Activated CD8-positive, alpha-beta T cell treated with anti-CD3 and anti-CD28 coated beads, Interleukin-2, amount 10 ng/mL, durations not matched to agents 7 days and 5 days (primary cell): ENCODE measurements around the gene FTO. TPM values are rescaled to one million over a fixed set of nuclear protein-coding genes. Genes with fewer than 3 reads are reported as not detected.
"Not testable (repeated sequence)": the region's sequence is repeated elsewhere in the genome, so short reads cannot be mapped to it uniquely, and the experiment has no call there.

Experiments used
- ATAC-seq: fragments of 150-1000 bp; cut with Tn5 transposase; one replicate; pipeline ENCODE4 v1.10.0; 2021; ENCODE audit warnings: moderate library complexity
- CTCF ChIA-PET: fragments of 350-600 bp; sonication (Branson Sonifier 250); formaldehyde crosslinking; loops from one replicate; lab custom pipeline; 2021; ENCODE audit warnings: antibody characterized with exemption; lab: Charles Lee
- POLR2A ChIA-PET: fragments of 350-600 bp; sonication (Branson Sonifier 250); formaldehyde crosslinking; loops from one replicate; lab custom pipeline; 2021; ENCODE audit warnings: antibody characterized with exemption; lab: Charles Lee
- DNase-seq: peaks from one replicate; pipeline ENCODE4 v3.0.0-alpha.2; 2020
- H3K27ac Mint-ChIP-seq: one replicate; pipeline ENCODE4 v1.8.0; 2021; ENCODE audit warnings: mild to moderate bottlenecking, mixed read lengths
- H3K27me3 Mint-ChIP-seq: one replicate; pipeline ENCODE4 v1.8.0; 2021; ENCODE audit warnings: low read depth, mixed read lengths
- H3K36me3 Mint-ChIP-seq: one replicate; pipeline ENCODE4 v1.8.0; 2021; ENCODE audit warnings: low read depth, mixed read lengths
- H3K4me1 Mint-ChIP-seq: one replicate; pipeline ENCODE4 v1.8.0; 2021; ENCODE audit warnings: low read depth, mixed read lengths
- H3K4me3 Mint-ChIP-seq: one replicate; pipeline ENCODE4 v1.8.0; 2021; ENCODE audit warnings: mild to moderate bottlenecking, mixed read lengths
- H3K9me3 Mint-ChIP-seq: one replicate; pipeline ENCODE4 v1.8.0; 2022; ENCODE audit warnings: mixed read lengths; ENCODE audit not compliant: insufficient read depth
- total RNA-seq, 2 experiments: library from RNA; stranded (reverse); gene quantifications; one replicate each; pipeline ENCODE4 v1.2.3, GENCODE V29; 2021

The FTO gene
- total RNA-seq, 2 experiments from 2014 or later, result 40.2 to 44.5 TPM

- Mint-ChIP-seq H3K9me3 (no peaks in the 10 kb centered on the region), H3K27ac (no peak overlapping the region), H3K27me3 (peaks cover 8% of the 10 kb centered on the region), H3K4me1 (no peaks in the 10 kb centered on the region), H3K36me3 (no peaks in the 10 kb centered on the region), H3K4me3 (no peak overlapping the region)
- ChIA-PET POLR2A (no interaction called here), CTCF (no interaction called here)
- no peak for ATAC-seq
- DNase-seq, result no peak
Measured at GRCh38 chr16:54177052-54177861, 473.3 kb downstream of the FTO start.

- DNase-seq, result no peak
- Mint-ChIP-seq H3K9me3 (no peaks in the 10 kb centered on the region), H3K36me3 (no peaks in the 10 kb centered on the region), H3K4me1 (no peaks in the 10 kb centered on the region), H3K4me3 (no peak overlapping the region), H3K27me3 (peaks cover 6% of the 10 kb centered on the region), H3K27ac (no peak overlapping the region)
- no peak for ATAC-seq
- ChIA-PET CTCF (no interaction called here), POLR2A (no interaction called here)
Measured at GRCh38 chr16:54177862-54178477, 474.0 kb downstream of the FTO start.

- CTCF ChIA-PET, result interaction anchor here (0.8 kb wide), 1 partner anchor 9 kb away, joined by 3 read pairs; no protein-coding TSS in a partner anchor
- Mint-ChIP-seq H3K9me3 (no peaks in the 10 kb centered on the region), H3K4me3 (no peak overlapping the region), H3K4me1 (no peaks in the 10 kb centered on the region), H3K27me3 (peaks cover 3% of the 10 kb centered on the region), H3K36me3 (no peaks in the 10 kb centered on the region), H3K27ac (no peak overlapping the region)
- DNase-seq (no peak), ATAC-seq (no peak)
- POLR2A ChIA-PET, result no interaction called here
Measured at GRCh38 chr16:54178478-54178976, 474.6 kb downstream of the FTO start.

DNA sequence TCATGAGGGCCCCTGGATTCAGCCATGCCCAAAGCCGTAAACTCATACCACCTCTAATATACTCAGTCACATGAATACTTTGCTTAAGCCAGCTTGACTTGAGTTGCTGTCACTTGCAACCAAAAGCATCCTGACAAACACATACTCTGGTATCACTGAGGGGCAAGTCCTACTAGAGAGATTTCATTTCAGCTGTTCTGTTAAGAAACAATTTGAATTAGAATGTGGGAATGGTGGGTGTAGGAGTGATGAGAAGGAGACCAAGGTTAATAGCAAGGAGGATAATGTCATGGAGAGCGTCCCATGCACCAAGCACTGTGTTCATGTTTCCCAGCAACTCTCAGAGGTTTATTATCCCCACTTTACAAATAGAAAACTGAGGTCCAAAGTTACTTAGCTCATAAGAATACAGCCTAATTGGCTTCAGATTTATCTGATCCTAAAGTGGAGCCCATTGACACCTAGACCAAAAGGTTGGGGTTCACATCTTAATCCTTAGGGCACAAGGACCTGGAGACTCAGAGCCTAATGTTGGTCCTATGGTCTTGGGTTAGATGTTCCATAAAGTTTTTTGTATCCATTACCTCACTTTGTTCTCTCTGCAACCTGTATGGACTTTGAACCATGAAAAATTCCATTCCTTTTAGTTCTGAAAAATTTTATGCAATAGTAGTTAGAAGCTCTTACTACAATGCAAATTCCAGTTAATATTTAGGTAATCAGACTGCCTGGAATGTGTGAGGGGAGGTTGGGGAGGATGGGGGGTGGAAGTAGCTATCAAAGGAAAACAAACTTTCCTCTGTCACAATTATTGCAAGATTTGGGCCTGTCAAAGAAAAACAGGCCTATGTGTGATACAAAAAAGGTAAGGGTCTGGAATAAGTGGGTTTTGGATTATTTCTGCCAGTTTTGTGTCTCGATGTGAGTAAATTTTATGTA lies 476.7 kb downstream of the FTO start:
- no peak for ATAC-seq
- H3K27ac Mint-ChIP-seq, result no peak overlapping the region
- no peaks in the 10 kb centered on the region for H3K36me3 Mint-ChIP-seq
- no peaks in the 10 kb centered on the region for H3K9me3 Mint-ChIP-seq
- no peak for DNase-seq
- ChIA-PET CTCF (no interaction called here), POLR2A (no interaction called here)
- H3K27me3 Mint-ChIP-seq, result peaks cover 5% of the 10 kb centered on the region
- no peak overlapping the region for H3K4me3 Mint-ChIP-seq
- no peaks in the 10 kb centered on the region for H3K4me1 Mint-ChIP-seq

- H3K4me3 Mint-ChIP-seq, ATAC-seq, POLR2A ChIA-PET, CTCF ChIA-PET, H3K36me3 Mint-ChIP-seq, H3K27ac Mint-ChIP-seq, H3K4me1 Mint-ChIP-seq, H3K27me3 Mint-ChIP-seq, H3K9me3 Mint-ChIP-seq, DNase-seq: not testable (repeated sequence)
Measured at GRCh38 chr16:54181683-54182329, 477.9 kb downstream of the FTO start.

GRCh38 chr16:54185045-54185444 lies 481.1 kb downstream of the FTO start:
- CTCF ChIA-PET, result no interaction called here
- Mint-ChIP-seq H3K27ac (no peak overlapping the region), H3K4me3 (no peak overlapping the region), H3K27me3 (peaks cover 7% of the 10 kb centered on the region), H3K9me3 (no peaks in the 10 kb centered on the region), H3K36me3 (no peaks in the 10 kb centered on the region), H3K4me1 (no peaks in the 10 kb centered on the region)
- ATAC-seq (no peak), DNase-seq (no peak)
- POLR2A ChIA-PET, result no interaction called here

GRCh38 chr16:54191163-54191562 lies 487.2 kb downstream of the FTO start:
- CTCF ChIA-PET, result no interaction called here
- POLR2A ChIA-PET, result no interaction called here
- Mint-ChIP-seq H3K27me3 (peaks cover 2% of the 10 kb centered on the region), H3K36me3 (no peaks in the 10 kb centered on the region), H3K27ac (no peak overlapping the region), H3K4me3 (no peak overlapping the region), H3K9me3 (no peaks in the 10 kb centered on the region), H3K4me1 (no peaks in the 10 kb centered on the region)
- ATAC-seq (no peak), DNase-seq (no peak)

GRCh38 chr16:54191592-54191991 lies 487.6 kb downstream of the FTO start:
- no peaks in the 10 kb centered on the region for H3K36me3 Mint-ChIP-seq
- H3K9me3 Mint-ChIP-seq, result no peaks in the 10 kb centered on the region
- no peak for ATAC-seq
- ChIA-PET CTCF (no interaction called here), POLR2A (no interaction called here)
- no peaks in the 10 kb centered on the region for H3K4me1 Mint-ChIP-seq
- peaks cover 2% of the 10 kb centered on the region for H3K27me3 Mint-ChIP-seq
- H3K27ac Mint-ChIP-seq, result no peak overlapping the region
- DNase-seq, result no peak
- no peak overlapping the region for H3K4me3 Mint-ChIP-seq

GRCh38 chr16:54193013-54193664 lies 489.2 kb downstream of the FTO start:
- Mint-ChIP-seq H3K27ac (no peak overlapping the region), H3K27me3 (no peaks in the 10 kb centered on the region), H3K36me3 (no peaks in the 10 kb centered on the region), H3K4me3 (no peak overlapping the region), H3K4me1 (no peaks in the 10 kb centered on the region), H3K9me3 (no peaks in the 10 kb centered on the region)
- DNase-seq (no peak), ATAC-seq (no peak)
- ChIA-PET CTCF (no interaction called here), POLR2A (no interaction called here)

DNA sequence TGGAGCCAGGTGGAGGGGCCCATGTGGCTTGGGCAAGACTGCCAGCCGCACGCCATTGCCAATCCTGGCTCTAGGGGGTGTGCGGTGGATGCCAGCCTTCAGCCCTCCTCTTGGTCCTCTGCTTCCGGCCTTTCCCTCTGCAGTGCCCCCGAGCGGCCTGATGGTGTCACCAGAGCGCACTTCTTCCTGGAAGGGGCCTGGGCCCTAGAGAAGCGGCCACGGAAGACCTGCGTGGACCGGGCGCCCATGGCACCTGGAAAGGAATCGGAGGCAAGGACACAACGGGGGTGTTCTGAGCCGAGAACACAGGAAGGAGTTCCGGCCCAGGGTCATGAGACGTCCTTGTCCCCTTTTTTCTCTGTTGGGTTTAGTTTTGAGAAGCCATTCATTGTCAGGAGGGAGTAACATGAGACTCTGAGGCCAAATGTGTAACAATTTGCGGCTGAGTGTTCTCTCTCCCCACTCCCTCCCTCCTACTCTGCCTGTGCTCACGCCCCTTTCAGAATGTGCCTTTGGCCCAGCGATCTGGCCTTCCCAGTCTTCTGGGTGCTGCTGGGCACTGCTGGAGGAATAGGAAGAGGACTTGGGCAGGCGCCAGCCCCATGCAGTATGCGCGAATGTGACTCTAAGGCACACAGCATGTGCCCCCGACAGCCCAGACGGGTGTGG lies 489.8 kb downstream of the FTO start:
- Mint-ChIP-seq H3K27ac (no peak overlapping the region), H3K4me1 (no peaks in the 10 kb centered on the region), H3K27me3 (no peaks in the 10 kb centered on the region), H3K9me3 (no peaks in the 10 kb centered on the region), H3K4me3 (no peak overlapping the region), H3K36me3 (no peaks in the 10 kb centered on the region)
- DNase-seq, result peak; percentile 43
- ChIA-PET CTCF (no interaction called here), POLR2A (no interaction called here)
- peak; percentile 49 for ATAC-seq

- ChIA-PET POLR2A (no interaction called here), CTCF (no interaction called here)
- Mint-ChIP-seq H3K9me3 (no peaks in the 10 kb centered on the region), H3K4me1 (no peaks in the 10 kb centered on the region), H3K27ac (no peak overlapping the region), H3K27me3 (no peaks in the 10 kb centered on the region), H3K36me3 (no peaks in the 10 kb centered on the region), H3K4me3 (no peak overlapping the region)
- ATAC-seq (no peak), DNase-seq (no peak)
Measured at GRCh38 chr16:54194334-54194743, 490.4 kb downstream of the FTO start.
